Measurements from ENCODE around the gene FRMD4A. TPM values are rescaled to one million over a fixed set of nuclear protein-coding genes. Genes with fewer than 3 reads are reported as not detected.

The FRMD4A gene
- polyA plus RNA-seq, 1 of the 3 experiments (the other 2 are of a cell fraction): 37.7 TPM

- Histone ChIP-seq H3K4me1 (ENCODE audit: control insufficient read depth in 1 of 2, insufficient read depth in 2 of 2, low read depth in 1 of 2, low read length in 1 of 2) (peaks cover 12 to 51% of the 10 kb centered on the region in 2 experiments), H3K79me2 (ENCODE audit: insufficient read depth) (peaks cover 16% of the 10 kb centered on the region), H3K9me3 (no peaks in the 10 kb centered on the region), H3K27ac (ENCODE audit: low read depth in 2 of 2, low read length in 1 of 2) (peak overlapping the region in 1 of 2 experiments; percentile 96; a peak in 2 of 4 replicates), H3K4me2 (no peak overlapping the region), H4K20me1 (ENCODE audit: insufficient read depth) (no peaks in the 10 kb centered on the region), H3K9me2 (no peaks in the 10 kb centered on the region), H3K27me3 (ENCODE audit: insufficient read depth) (no peaks in the 10 kb centered on the region), H3K4me3 (ENCODE audit: low read depth in 2 of 2, low read length in 1 of 2) (no peak overlapping the region), H3K36me3 (replicated peaks in 1 of 2; ENCODE audit: control insufficient read depth in 1 of 2, insufficient read depth in 2 of 2, low read length in 1 of 2) (peaks cover 0 to 5% of the 10 kb centered on the region in 2 experiments), H2AFZ (ENCODE audit: low read depth) (no peak overlapping the region), H3F3A (replicated peaks; ENCODE audit: insufficient read depth) (peaks cover 69% of the 10 kb centered on the region), H3K9ac (peak overlapping the region; percentile 4; the same call in 1 of the 2 replicates)
- ChIA-PET POLR2A (no interaction called here), CTCF (no interaction called here)
- WGBS (ENCODE audit: low lambda C conversion rate): 83% methylated on average over 5 of the region's 5 CpGs
- TF ChIP-seq FOSL2 (IDR thresholded peaks at IDR 0.05; ENCODE audit: borderline replicate concordance, low read depth): no peak
- TF ChIP-seq YY1 (IDR thresholded peaks at IDR 0.05; ENCODE audit: low read depth): no peak
- no peak for TF ChIP-seq RCOR1 (IDR thresholded peaks at IDR 0.05; ENCODE audit: low read length)
- TF ChIP-seq RFX5 (IDR thresholded peaks at IDR 0.05; ENCODE audit: low read length): no peak
- TF ChIP-seq ZBTB33 (IDR thresholded peaks at IDR 0.05; ENCODE audit: borderline replicate concordance, low read depth): no peak
- no peak for TF ChIP-seq GABPA (IDR thresholded peaks at IDR 0.05; ENCODE audit: low read depth)
- no peak for TF ChIP-seq JUND (IDR thresholded peaks at IDR 0.05)
- no peak for TF ChIP-seq FOXM1 (IDR thresholded peaks at IDR 0.05; ENCODE audit: low read depth)
- TF ChIP-seq PBX3 (IDR thresholded peaks at IDR 0.05): no peak
- TF ChIP-seq TAF1 (IDR thresholded peaks at IDR 0.05; ENCODE audit: borderline replicate concordance, low read depth, low read length): no peak
- TF ChIP-seq SMC3 (IDR thresholded peaks at IDR 0.05; ENCODE audit: low read depth, low read length): no peak
- no peak for TF ChIP-seq CHD2 (IDR thresholded peaks at IDR 0.05; ENCODE audit: low read length, partially characterized antibody)
- TF ChIP-seq MAX (IDR thresholded peaks at IDR 0.05; ENCODE audit: low read depth): no peak
- TF ChIP-seq EZH2phosphoT487 (IDR thresholded peaks at IDR 0.05; ENCODE audit: borderline replicate concordance, low read depth): no peak
- TF ChIP-seq ELF1 (IDR thresholded peaks at IDR 0.05): no peak
- no peak for TF ChIP-seq MEF2A (IDR thresholded peaks at IDR 0.05; ENCODE audit: borderline replicate concordance, low read depth)
- TF ChIP-seq POLR2AphosphoS5 (IDR thresholded peaks at IDR 0.05; ENCODE audit: low read depth, low read length): no peak
- TF ChIP-seq SIN3A (IDR thresholded peaks at IDR 0.05; ENCODE audit: borderline replicate concordance, low read depth, low read length): no peak
- no peak for DNase-seq
Observed at GRCh38 chr10:13715100-13715499, 615.6 kb downstream of the FRMD4A start.
